ENCODE measurements around the gene GJC2. TPM values are rescaled to one million over a fixed set of nuclear protein-coding genes. Genes with fewer than 3 reads are reported as not detected.

Gene GJC2
- total RNA-seq, 2 experiments from 2014 or later = 2.1 to 2.4 TPM

- Mint-ChIP-seq H3K4me1 (ENCODE audit: low read depth) (no peaks in the 10 kb centered on the region), H3K9me3 (no peaks in the 10 kb centered on the region), H3K36me3 (ENCODE audit: low read depth) (no peaks in the 10 kb centered on the region), H3K27ac (no peak overlapping the region), H3K4me3 (no peak overlapping the region), H3K27me3 (peaks cover 20% of the 10 kb centered on the region)
- POLR2A ChIA-PET = no interaction called here
- DNase-seq (no peak), ATAC-seq (ENCODE audit: poor library complexity) (no peak)
- H3K9me3 ChIP-seq (ENCODE audit: control insufficient read depth in 1 of 2, insufficient read depth in 1 of 2, low read length in 2 of 2) = no peaks in the 10 kb centered on the region
- intact Hi-C loops (cut with DNase I, micrococcal nuclease) = no loop called here
- TF ChIP-seq, protein P1, sequence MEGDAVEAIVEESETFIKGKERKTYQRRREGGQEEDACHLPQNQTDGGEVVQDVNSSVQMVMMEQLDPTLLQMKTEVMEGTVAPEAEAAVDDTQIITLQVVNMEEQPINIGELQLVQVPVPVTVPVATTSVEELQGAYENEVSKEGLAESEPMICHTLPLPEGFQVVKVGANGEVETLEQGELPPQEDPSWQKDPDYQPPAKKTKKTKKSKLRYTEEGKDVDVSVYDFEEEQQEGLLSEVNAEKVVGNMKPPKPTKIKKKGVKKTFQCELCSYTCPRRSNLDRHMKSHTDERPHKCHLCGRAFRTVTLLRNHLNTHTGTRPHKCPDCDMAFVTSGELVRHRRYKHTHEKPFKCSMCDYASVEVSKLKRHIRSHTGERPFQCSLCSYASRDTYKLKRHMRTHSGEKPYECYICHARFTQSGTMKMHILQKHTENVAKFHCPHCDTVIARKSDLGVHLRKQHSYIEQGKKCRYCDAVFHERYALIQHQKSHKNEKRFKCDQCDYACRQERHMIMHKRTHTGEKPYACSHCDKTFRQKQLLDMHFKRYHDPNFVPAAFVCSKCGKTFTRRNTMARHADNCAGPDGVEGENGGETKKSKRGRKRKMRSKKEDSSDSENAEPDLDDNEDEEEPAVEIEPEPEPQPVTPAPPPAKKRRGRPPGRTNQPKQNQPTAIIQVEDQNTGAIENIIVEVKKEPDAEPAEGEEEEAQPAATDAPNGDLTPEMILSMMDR (IDR thresholded peaks at IDR 0.05) = no peak
- peaks cover 0 to 5% of the 10 kb centered on the region in 2 experiments for H3K27me3 ChIP-seq (ENCODE audit: control insufficient read depth in 1 of 2, insufficient read depth in 2 of 2, low read length in 2 of 2)
- no peaks in the 10 kb centered on the region for H3K4me1 ChIP-seq (ENCODE audit: insufficient read depth, low read length)
- CTCF ChIA-PET = no interaction called here
- no peaks in the 10 kb centered on the region for H3K36me3 ChIP-seq (ENCODE audit: insufficient read depth, low read length)
- H3K27ac ChIP-seq (ENCODE audit: low read depth in 1 of 2, low read length in 2 of 2) = no peak overlapping the region
- no peak overlapping the region for H3K4me3 ChIP-seq (ENCODE audit: low read length)
Observed at GRCh38 chr1:228206582-228207351, 57.0 kb downstream of the GJC2 start.

DNA sequence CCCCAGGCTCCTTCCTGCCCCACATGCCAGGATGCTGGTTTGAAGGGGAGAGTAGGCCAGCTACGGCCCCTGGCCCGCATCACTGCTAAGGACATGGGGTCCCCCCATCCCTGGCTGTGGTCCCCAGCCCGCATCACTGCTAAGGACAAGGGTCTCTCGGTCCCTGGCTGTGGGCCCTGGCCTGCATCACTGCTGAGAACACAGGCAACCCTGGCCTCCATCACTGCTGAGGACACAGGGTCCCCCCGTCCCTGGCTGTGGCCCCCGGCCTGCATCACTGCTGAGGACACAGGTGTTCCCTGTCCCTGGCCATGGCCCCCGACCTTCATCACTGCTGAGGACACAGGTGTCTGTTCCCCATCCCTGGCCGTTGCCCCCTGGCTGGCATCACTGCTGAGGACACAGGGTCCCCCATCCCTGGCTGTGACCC lies 57.7 kb downstream of the GJC2 start:
- Mint-ChIP-seq H3K4me3 (no peak overlapping the region), H3K27me3 (peaks cover 19% of the 10 kb centered on the region), H3K4me1 (ENCODE audit: low read depth) (no peaks in the 10 kb centered on the region), H3K27ac (no peak overlapping the region), H3K9me3 (no peaks in the 10 kb centered on the region), H3K36me3 (ENCODE audit: low read depth) (no peaks in the 10 kb centered on the region)
- DNase-seq (no peak), ATAC-seq (ENCODE audit: poor library complexity) (no peak)
- ChIA-PET POLR2A (no interaction called here), CTCF (no interaction called here)
- H3K27me3 ChIP-seq (ENCODE audit: control insufficient read depth in 1 of 2, insufficient read depth in 2 of 2, low read length in 2 of 2) = peaks cover 0 to 5% of the 10 kb centered on the region in 2 experiments
- TF ChIP-seq, protein P1 (IDR thresholded peaks at IDR 0.05) = no peak
- peaks cover 1% of the 10 kb centered on the region for H3K4me1 ChIP-seq (ENCODE audit: insufficient read depth, low read length)
- H3K36me3 ChIP-seq (ENCODE audit: insufficient read depth, low read length) = no peaks in the 10 kb centered on the region
- no peak overlapping the region for H3K4me3 ChIP-seq (ENCODE audit: low read length)
- H3K9me3 ChIP-seq (ENCODE audit: control insufficient read depth in 1 of 2, insufficient read depth in 1 of 2, low read length in 2 of 2) = no peaks in the 10 kb centered on the region
- H3K27ac ChIP-seq (ENCODE audit: low read depth in 1 of 2, low read length in 2 of 2) = no peak overlapping the region
- intact Hi-C loops (cut with DNase I, micrococcal nuclease) = no loop called here

DNA sequence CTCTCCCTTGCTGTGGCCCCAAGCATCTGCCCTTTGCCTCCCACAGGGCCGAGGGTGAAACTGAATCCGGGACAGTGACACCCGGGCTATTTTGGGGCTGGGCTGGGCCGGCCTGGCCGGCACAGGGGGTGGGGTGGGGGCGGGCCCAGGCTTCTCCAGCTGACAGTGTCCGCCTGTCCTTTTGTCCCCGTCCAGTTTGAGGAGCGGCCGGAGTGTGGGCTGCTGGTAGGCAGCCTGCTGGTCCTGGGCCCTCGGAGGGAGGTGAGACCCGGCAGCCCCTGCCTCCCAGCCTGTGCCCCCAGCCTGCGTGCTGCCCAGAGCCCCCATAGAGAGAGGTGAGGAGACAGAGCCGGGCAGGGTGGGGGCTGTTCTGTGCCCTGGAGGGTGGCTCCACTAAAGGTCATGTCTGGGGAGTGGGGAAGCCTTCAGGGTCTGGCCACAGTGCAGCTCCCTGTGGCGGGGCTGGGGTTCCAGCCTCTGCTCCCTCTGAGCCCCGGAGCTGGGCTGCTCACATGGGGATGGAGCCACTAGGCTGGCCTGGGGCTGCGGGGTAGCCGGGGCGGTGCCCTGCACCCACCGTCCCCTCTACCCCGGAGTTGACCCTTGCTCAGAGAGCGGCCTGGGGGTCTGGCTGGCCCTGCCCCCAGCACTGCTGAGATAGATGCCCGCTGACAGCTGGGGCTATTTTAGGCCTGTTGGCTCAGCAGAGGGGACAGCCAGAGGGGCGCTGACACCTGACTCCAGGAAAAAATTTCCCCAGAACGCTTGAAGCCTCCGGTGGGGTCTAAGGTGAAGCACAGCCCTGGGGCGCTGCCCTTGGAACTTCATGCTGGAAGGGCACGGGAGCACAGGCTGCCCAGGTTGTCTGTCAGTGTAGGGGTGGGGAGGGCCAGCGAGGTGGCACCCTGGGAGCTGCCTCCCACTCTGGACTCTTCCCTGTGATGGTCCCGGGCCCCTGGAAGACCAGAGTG lies 58.4 kb downstream of the GJC2 start, which contains the start of gene OBSCN:
OBSCN (plus strand) TSS at position 194 of the 971 bp plus-strand sequence. CDS start 3,740 bp downstream, outside the sequence.
- Histone ChIP-seq H3K9me3 (ENCODE audit: control insufficient read depth in 1 of 2, insufficient read depth in 1 of 2, low read length in 2 of 2) (no peaks in the 10 kb centered on the region), H3K27ac (ENCODE audit: low read depth in 1 of 2, low read length in 2 of 2) (no peak within 1 kb of the TSS), H3K27me3 (ENCODE audit: control insufficient read depth in 1 of 2, insufficient read depth in 2 of 2, low read length in 2 of 2) (peaks cover 0 to 5% of the 10 kb centered on the region in 2 experiments), H3K36me3 (ENCODE audit: insufficient read depth, low read length) (no peaks in the 10 kb centered on the region), H3K4me1 (ENCODE audit: insufficient read depth, low read length) (peaks cover 8% of the 10 kb centered on the region), H3K4me3 (ENCODE audit: low read length) (no peak within 1 kb of the TSS)
- ChIA-PET CTCF (no interaction called here), POLR2A (no interaction called here)
- Mint-ChIP-seq H3K27me3 (peaks cover 17% of the 10 kb centered on the region), H3K9me3 (no peaks in the 10 kb centered on the region), H3K27ac (no peak within 1 kb of the TSS), H3K36me3 (ENCODE audit: low read depth) (peaks cover under 1% of the 10 kb centered on the region), H3K4me3 (no peak within 1 kb of the TSS), H3K4me1 (ENCODE audit: low read depth) (peaks cover 3% of the 10 kb centered on the region)
- ATAC-seq (ENCODE audit: poor library complexity) = no peak
- TF ChIP-seq, protein P1 (IDR thresholded peaks at IDR 0.05) = no peak
- intact Hi-C loops (cut with DNase I, micrococcal nuclease) = no loop called here
- DNase-seq = no peak
